HG02759 (cell line): Measurements from ENCODE around the gene POTED.
"Not testable (repeated sequence)": the region's sequence is repeated elsewhere in the genome, so short reads cannot be mapped to it uniquely, and the experiment has no call there.

Experiments used
- ATAC-seq: cut with Tn5 transposase; IDR thresholded peaks from one replicate; pipeline ENCODE4 v1.9.1; 2021; ENCODE audit warnings: mild to moderate bottlenecking, moderate library complexity; ENCODE audit not compliant: unreplicated experiment

POTED gene

GRCh38 chr21:13609477-13609876 is at the start of gene POTED:
Gene POTED, plus strand, starts transcription at chr21:13609777. Its CDS starts 452 bp downstream, at chr21:13610229.
- not testable (repeated sequence) for ATAC-seq

- ATAC-seq: not testable (repeated sequence)
Observed at GRCh38 chr21:13650101-13650500, 40.5 kb downstream of the POTED start.

DNA sequence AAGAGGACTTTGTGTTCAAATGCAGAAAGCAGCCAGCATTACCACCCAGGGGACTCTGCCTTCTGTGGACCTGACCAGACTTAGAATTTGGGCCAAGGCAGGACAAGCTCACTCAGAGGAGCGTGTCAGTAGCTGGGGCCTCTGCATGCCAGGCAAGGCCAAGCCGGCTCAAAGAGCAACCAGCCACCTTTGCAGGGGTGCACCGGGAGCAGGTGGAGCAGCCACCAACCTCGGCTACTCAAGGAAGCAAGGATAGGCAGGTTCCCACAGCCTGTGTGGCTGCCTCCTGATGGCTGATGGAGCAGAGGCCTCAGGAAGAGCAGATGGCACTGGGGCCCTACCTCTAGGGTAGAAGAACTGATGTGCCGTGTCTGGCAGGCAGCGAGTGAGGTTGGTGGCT is 42.2 kb downstream of the POTED start:
- ATAC-seq: not testable (repeated sequence)
